Upper lobe of right lung (tissue), 1 donor: ENCODE results near the gene GTF2B. TPM values are rescaled to one million over a fixed set of nuclear protein-coding genes. Genes with fewer than 3 reads are reported as not detected.

Source experiments
- ATAC-seq: fragments of 200-7000 bp; cut with Tn5 transposase; one replicate; pipeline ENCODE4 v1.9.1; 2020; ENCODE audit warnings: mild to moderate bottlenecking, moderate library complexity
- DNase-seq: peaks from one replicate; pipeline ENCODE4 v3.0.0-alpha.2; 2020
- H3K27ac ChIP-seq: fragments of 200-600 bp; one replicate; pipeline ENCODE4 v1.8.0; 2022
- H3K27me3 ChIP-seq: fragments of 200-600 bp; one replicate; pipeline ENCODE4 v1.8.0; 2022; ENCODE audit warnings: mild to moderate bottlenecking
- H3K36me3 ChIP-seq: fragments of 200-600 bp; one replicate; pipeline ENCODE4 v1.8.0; 2022
- H3K4me1 ChIP-seq: fragments of 200-600 bp; one replicate; pipeline ENCODE4 v1.8.0; 2022
- H3K4me3 ChIP-seq: fragments of 200-600 bp; one replicate; pipeline ENCODE4 v1.8.0; 2022; ENCODE audit warnings: mild to moderate bottlenecking
- H3K9me3 ChIP-seq: fragments of 200-600 bp; one replicate; pipeline ENCODE4 v1.8.0; 2022
- CTCF ChIP-seq: fragments of 200-600 bp; IDR thresholded peaks from one replicate; pipeline ENCODE4 v1.8.0; 2022; ENCODE audit warnings: antibody characterized with exemption
- intact Hi-C: fragments of 100-400 bp; cut with DNase I; formaldehyde crosslinking; loops from one replicate; pipeline ENCODE4 v1.11.0; 2022
- total RNA-seq: library from RNA; stranded (reverse); fragmentation: NEBNext Ultra II Directional; extraction: Animal tissue kit (Norgen Biotek cat#: 25700); gene quantifications from one replicate; pipeline ENCODE4 v1.2.1, GENCODE V29; 2021
- donor health status: DM: no; HTN: yes; CAD: no; lungs with severe emphysema.

The GTF2B gene
- total RNA-seq, 1 donor from 2014 or later = 20.8 TPM

DNA sequence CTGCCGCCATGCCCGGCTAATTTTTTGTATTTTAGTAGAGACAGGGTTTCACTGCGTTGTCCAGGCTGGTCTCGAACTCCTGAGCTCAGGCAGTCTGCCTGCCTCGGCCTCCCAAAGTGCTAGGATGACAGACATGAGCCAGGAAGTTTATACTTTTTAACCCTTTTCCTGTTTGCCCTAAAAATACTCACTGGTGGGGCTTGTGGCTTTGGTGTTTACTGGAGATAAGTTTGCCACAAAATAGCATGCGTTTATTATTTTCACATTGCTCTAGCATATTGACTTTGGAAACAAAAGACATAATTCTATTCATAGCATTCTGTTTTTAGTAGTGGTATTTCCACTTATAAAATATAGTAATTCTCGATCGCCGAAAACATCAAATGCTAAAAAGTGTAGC is 19.8 kb upstream of the GTF2B start:
- Histone ChIP-seq H3K4me3 (no peak overlapping the region), H3K27me3 (no peaks in the 10 kb centered on the region), H3K27ac (no peak overlapping the region), H3K4me1 (no peaks in the 10 kb centered on the region), H3K9me3 (no peaks in the 10 kb centered on the region), H3K36me3 (no peaks in the 10 kb centered on the region)
- TF ChIP-seq CTCF = no peak
- intact Hi-C loops = no loop called here
- ATAC-seq = no peak
- no peak for DNase-seq

GRCh38 chr1:88910401-88910800 is 19.0 kb upstream of the GTF2B start:
- H3K4me3 ChIP-seq = no peak overlapping the region
- H3K36me3 ChIP-seq = no peaks in the 10 kb centered on the region
- H3K27ac ChIP-seq = no peak overlapping the region
- intact Hi-C loops = no loop called here
- no peaks in the 10 kb centered on the region for H3K4me1 ChIP-seq
- H3K27me3 ChIP-seq = no peaks in the 10 kb centered on the region
- no peak for ATAC-seq
- H3K9me3 ChIP-seq = no peaks in the 10 kb centered on the region
- DNase-seq = no peak
- no peak for TF ChIP-seq CTCF

GRCh38 chr1:88900883-88901282 is 9.5 kb upstream of the GTF2B start:
- Histone ChIP-seq H3K27ac (no peak overlapping the region), H3K4me1 (no peaks in the 10 kb centered on the region), H3K27me3 (no peaks in the 10 kb centered on the region), H3K4me3 (no peak overlapping the region), H3K36me3 (no peaks in the 10 kb centered on the region), H3K9me3 (no peaks in the 10 kb centered on the region)
- no peak for ATAC-seq
- intact Hi-C loops = no loop called here
- TF ChIP-seq CTCF = no peak
- no peak for DNase-seq

GRCh38 chr1:88897070-88897730 is 5.8 kb upstream of the GTF2B start:
- no peak for DNase-seq
- no peak for ATAC-seq
- Histone ChIP-seq H3K4me3 (no peak overlapping the region), H3K36me3 (no peaks in the 10 kb centered on the region), H3K27ac (no peak overlapping the region), H3K9me3 (no peaks in the 10 kb centered on the region), H3K4me1 (no peaks in the 10 kb centered on the region), H3K27me3 (no peaks in the 10 kb centered on the region)
- intact Hi-C loops = no loop called here
- TF ChIP-seq CTCF = no peak

- no peak overlapping the region for H3K27ac ChIP-seq
- peaks cover 18% of the 10 kb centered on the region for H3K4me1 ChIP-seq
- TF ChIP-seq CTCF = no peak
- intact Hi-C loops = no loop called here
- H3K36me3 ChIP-seq = no peaks in the 10 kb centered on the region
- ATAC-seq (no peak), DNase-seq (no peak)
- H3K4me3 ChIP-seq = peak overlapping the region; percentile 96
- no peaks in the 10 kb centered on the region for H3K9me3 ChIP-seq
- H3K27me3 ChIP-seq = no peaks in the 10 kb centered on the region
Observed at GRCh38 chr1:88892357-88892877, 1.1 kb upstream of the GTF2B start.
